ENCODE measurements around the gene ISL1. TPM values are rescaled to one million over a fixed set of nuclear protein-coding genes. Genes with fewer than 3 reads are reported as not detected.

ISL1 gene
- total and polyA plus RNA-seq, 2 of the 8 experiments (the other 6 are each of a cell fraction or from before 2014, with no cell fraction given) = 0.05 to 0.19 TPM

- no peak for TF ChIP-seq CTBP2 (IDR thresholded peaks at IDR 0.05; ENCODE audit: borderline replicate concordance, insufficient read depth, insufficient read length, low read length)
- no peak for TF ChIP-seq CBX5 (IDR thresholded peaks at IDR 0.05; ENCODE audit: low read depth, low read length)
- no peak for TF ChIP-seq USF2 (IDR thresholded peaks at IDR 0.05; ENCODE audit: low read length)
Measured at GRCh38 chr5:51385216-51385615, 2.0 kb downstream of the ISL1 start (continued).

Data from H1 (cell line).